ENCODE results near the gene TIMM17B. TPM values are rescaled to one million over a fixed set of nuclear protein-coding genes. Genes with fewer than 3 reads are reported as not detected.

Gene TIMM17B
- total RNA-seq, 4 donors from 2014 or later: 26.7 to 61.3 (median 43.7) TPM

DNA sequence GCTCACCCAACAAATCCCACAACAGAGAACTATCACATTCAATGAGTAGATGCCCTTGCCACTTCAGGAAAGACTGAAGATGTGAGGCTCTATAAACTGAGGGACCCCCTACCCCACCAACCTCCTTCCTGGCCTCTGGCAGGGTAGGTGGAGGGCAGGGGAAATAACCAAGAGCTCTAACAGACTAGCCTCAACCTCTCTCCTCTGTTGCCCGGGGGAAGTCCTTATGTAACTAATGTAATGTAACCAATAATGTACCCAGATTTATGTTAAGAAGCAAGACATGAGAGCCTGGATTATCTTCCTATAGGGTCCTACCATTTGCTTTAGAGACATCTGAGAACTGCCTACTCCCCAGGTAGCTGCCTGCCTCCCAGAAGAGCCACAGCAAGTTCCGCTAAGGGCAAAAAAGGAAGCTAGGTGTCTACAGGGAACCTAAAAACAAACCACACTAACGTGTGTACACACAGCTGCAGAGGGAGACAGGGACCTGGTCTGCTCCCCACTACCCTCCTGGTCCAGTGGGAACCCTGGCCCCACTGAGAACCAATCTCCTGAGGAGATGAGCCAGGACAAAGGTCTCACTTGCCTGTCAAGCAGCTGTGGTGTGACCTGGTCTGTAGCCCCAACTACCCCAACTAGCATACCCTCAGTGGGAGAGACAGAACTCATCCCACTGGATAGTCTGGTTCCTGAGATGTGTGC lies 42.1 kb upstream of the TIMM17B start:
- H3K27me3 ChIP-seq: no peaks in the 10 kb centered on the region
- no peaks in the 10 kb centered on the region for H3K36me3 ChIP-seq
- H3K4me1 ChIP-seq: peaks cover 0 to 26% (median 1%) of the 10 kb centered on the region in 4 donors
- in situ Hi-C loops (cut with MboI; ENCODE audit: low pct_ligation_motif_present in 1 of 4, low pct_unique_long_range_greater_than_20kb in 1 of 4, low sequenced_read_pairs in 3 of 4): no loop called here
- TF ChIP-seq POLR2A (IDR thresholded peaks at IDR 0.05) (no peak), POLR2AphosphoS5 (IDR thresholded peaks at IDR 0.05) (peak in 1 of 3 donors; percentile 32), EP300 (IDR thresholded peaks at IDR 0.05; ENCODE audit: low read depth) (no peak), CTCF (IDR thresholded peaks at IDR 0.05) (no peak)
- peak overlapping the region; percentile 24 to 72 (median 58) for H3K27ac ChIP-seq
- peak; percentile 33 for DNase-seq
- no peaks in the 10 kb centered on the region for H3K9me3 ChIP-seq
- 65% methylated on average over 3 of the region's 3 CpGs; no CpG with 5 or more reads in 1 of the 2 donors for WGBS, 2 donors (ENCODE audit: low coverage in 1 of 2)
- no peak overlapping the region for H3K4me3 ChIP-seq
- intact Hi-C loops (cut with DNase I; ENCODE audit: low total_unique reads): no loop called here

DNA sequence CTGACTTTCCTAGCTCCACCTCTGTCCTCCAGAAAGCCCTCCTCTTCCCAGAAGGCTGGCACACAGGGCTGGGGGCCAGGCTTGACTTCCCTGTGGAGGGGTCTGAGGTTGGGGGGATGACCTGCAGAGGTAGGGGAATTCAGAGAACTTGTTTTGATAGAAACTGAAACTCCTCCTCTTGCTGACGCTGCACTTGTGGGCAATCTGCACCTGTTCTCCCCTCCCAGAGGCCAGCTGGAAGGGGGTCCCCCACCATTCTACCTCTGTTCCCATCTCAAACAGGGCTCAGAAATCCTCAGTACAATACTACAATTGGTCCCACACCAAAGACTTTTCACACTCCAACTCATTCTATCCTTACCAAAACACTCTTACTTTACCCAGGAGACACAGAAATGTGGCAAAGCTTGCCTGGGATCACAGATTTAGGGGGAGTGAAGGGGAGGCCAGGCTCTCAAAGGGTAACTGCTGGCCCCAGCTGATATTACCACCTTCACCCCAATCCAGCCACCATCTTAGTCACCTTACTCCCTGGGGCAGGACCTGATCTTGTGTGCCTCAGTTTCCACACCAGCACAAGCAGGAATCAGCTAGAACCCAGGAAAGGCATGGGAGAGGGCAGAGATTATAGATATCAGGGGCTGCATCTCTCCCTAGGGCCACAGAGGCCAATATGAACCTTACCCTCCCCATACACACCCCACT lies 41.3 kb upstream of the TIMM17B start:
- peak in 1 of 3 donors; percentile 33 for TF ChIP-seq POLR2AphosphoS5 (IDR thresholded peaks at IDR 0.05)
- no peak for TF ChIP-seq EP300 (IDR thresholded peaks at IDR 0.05; ENCODE audit: low read depth)
- no peak overlapping the region for H3K4me3 ChIP-seq
- H3K27me3 ChIP-seq: no peaks in the 10 kb centered on the region
- DNase-seq: peak; percentile 69
- H3K9me3 ChIP-seq: no peaks in the 10 kb centered on the region
- peaks cover 0 to 26% (median 1%) of the 10 kb centered on the region in 4 donors for H3K4me1 ChIP-seq
- no peaks in the 10 kb centered on the region for H3K36me3 ChIP-seq
- intact Hi-C loops (cut with DNase I; ENCODE audit: low total_unique reads) (no loop called here), in situ Hi-C loops (cut with MboI; ENCODE audit: low pct_ligation_motif_present in 1 of 4, low pct_unique_long_range_greater_than_20kb in 1 of 4, low sequenced_read_pairs in 3 of 4) (no loop called here)
- H3K27ac ChIP-seq: peak overlapping the region; percentile 13 to 72 (median 58)
- 50 to 60% methylated on average over 1 of the region's 1 CpG for WGBS, 2 donors (ENCODE audit: low coverage in 1 of 2)

DNA sequence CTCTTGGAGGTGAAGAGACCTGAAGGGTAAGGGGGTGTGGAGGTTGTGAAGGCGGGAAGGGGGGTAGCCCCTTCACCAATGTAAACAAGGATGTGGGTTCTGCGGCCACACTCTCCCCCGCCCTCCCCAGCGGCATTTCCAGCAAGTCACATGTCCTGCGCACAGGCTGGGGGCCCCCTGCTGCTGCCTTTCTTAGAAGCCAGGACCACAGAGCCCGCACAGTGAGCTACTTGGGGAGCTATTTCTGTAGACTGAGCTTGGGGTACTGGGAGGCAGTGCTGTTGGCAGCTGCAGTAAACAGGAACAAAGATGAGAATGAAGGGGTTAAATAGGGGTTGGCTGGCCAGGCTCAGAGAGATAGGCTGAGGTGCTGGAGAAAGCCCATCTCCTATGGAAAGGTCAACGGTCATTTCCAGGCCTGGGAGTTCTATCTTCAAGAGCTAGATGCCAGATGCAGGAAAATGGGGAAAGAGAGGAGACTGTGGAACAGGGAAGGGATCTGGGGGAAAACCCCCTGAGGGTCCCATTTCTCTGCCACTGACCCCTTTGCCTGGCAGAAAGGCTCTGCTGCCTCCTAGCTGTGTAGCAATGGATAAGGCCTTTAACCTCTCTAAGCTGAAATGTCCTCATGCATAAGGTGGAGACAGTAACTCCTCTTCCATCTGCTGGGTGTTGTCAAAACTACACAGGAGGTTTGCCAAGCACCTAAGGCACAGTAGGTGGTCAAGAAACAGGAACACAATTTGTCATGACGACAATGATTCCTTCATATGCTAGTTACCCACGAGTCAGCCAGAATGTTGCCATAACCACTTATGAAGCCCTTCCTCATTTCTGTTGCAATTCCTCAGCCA lies 39.7 kb upstream of the TIMM17B start:
- no peak overlapping the region for H3K4me3 ChIP-seq
- TF ChIP-seq POLR2AphosphoS5 (IDR thresholded peaks at IDR 0.05): peak in 2 of 3 donors; percentile 13 to 40
- TF ChIP-seq CTCF (IDR thresholded peaks at IDR 0.05): no peak
- in situ Hi-C loops (cut with MboI; ENCODE audit: low pct_ligation_motif_present in 1 of 4, low pct_unique_long_range_greater_than_20kb in 1 of 4, low sequenced_read_pairs in 3 of 4): no loop called here
- H3K27ac ChIP-seq: peak overlapping the region; percentile 58 to 72 (median 60)
- no peaks in the 10 kb centered on the region for H3K27me3 ChIP-seq
- H3K9me3 ChIP-seq: no peaks in the 10 kb centered on the region
- DNase-seq: peak; percentile 84
- peaks cover 0 to 26% (median 1%) of the 10 kb centered on the region in 4 donors for H3K4me1 ChIP-seq
- intact Hi-C loops (cut with DNase I; ENCODE audit: low total_unique reads): no loop called here
- no peaks in the 10 kb centered on the region for H3K36me3 ChIP-seq
- WGBS, 2 donors (ENCODE audit: low coverage in 1 of 2): 35% methylated on average over 9 of the region's 9 CpGs; no CpG with 5 or more reads in 1 of the 2 donors

GRCh38 chrX:48936429-48937053 lies 39.0 kb upstream of the TIMM17B start:
- WGBS, 2 donors (ENCODE audit: low coverage in 1 of 2): 94% methylated on average over 8 of the region's 8 CpGs; no CpG with 5 or more reads in 1 of the 2 donors
- Histone ChIP-seq H3K27ac (peak overlapping the region; percentile 24 to 58 (median 55)), H3K9me3 (no peaks in the 10 kb centered on the region), H3K36me3 (no peaks in the 10 kb centered on the region), H3K4me3 (no peak overlapping the region), H3K4me1 (peaks cover 0 to 23% (median 1%) of the 10 kb centered on the region in 4 donors), H3K27me3 (no peaks in the 10 kb centered on the region)
- DNase-seq: no peak
- intact Hi-C loops (cut with DNase I; ENCODE audit: low total_unique reads) (no loop called here), in situ Hi-C loops (cut with MboI; ENCODE audit: low pct_ligation_motif_present in 1 of 4, low pct_unique_long_range_greater_than_20kb in 1 of 4, low sequenced_read_pairs in 3 of 4) (no loop called here)
- TF ChIP-seq EP300 (IDR thresholded peaks at IDR 0.05; ENCODE audit: low read depth) (no peak), CTCF (IDR thresholded peaks at IDR 0.05) (no peak), POLR2A (IDR thresholded peaks at IDR 0.05) (no peak), POLR2AphosphoS5 (IDR thresholded peaks at IDR 0.05) (no peak)

Data from transverse colon (tissue), 4 donors.